SK-N-SH (cell line): ENCODE data around the gene UBE2R2.

Experiments
- CTCF ChIP-seq: fragments of 200-600 bp; sonication (generic); IDR thresholded peaks from 2 replicates; pipeline ENCODE4 v1.6.1; 2017; ENCODE audit warnings: antibody characterized with exemption, mild to moderate bottlenecking, moderate library complexity
- EP300 ChIP-seq, 2 experiments: IDR thresholded peaks; 2 replicates each; pipeline versions ENCODE4 v1.4.0 to v1.6.1; 2012; ENCODE audit warnings: borderline replicate concordance in 1 of 2, low read depth in 1 of 2, low read length in 1 of 2
- FOSL2 ChIP-seq: IDR thresholded peaks from 2 replicates; pipeline ENCODE4 v1.4.0; 2012; ENCODE audit warnings: low read depth, mild to moderate bottlenecking, moderate library complexity, borderline replicate concordance
- POLR2AphosphoS5 ChIP-seq: IDR thresholded peaks from 2 replicates; pipeline ENCODE4 v1.6.1; 2012; ENCODE audit warnings: low read depth, low read length
- REST ChIP-seq: IDR thresholded peaks from 2 replicates; pipeline ENCODE4 v1.6.1; 2012; ENCODE audit warnings: mild to moderate bottlenecking, low read depth, low read length, moderate library complexity
- USF1 ChIP-seq: IDR thresholded peaks from 2 replicates; pipeline ENCODE4 v1.4.0; 2012; ENCODE audit warnings: low read depth, borderline replicate concordance
- YY1 ChIP-seq: IDR thresholded peaks from 2 replicates; pipeline ENCODE4 v1.4.0; 2012; ENCODE audit warnings: low read depth, mild to moderate bottlenecking
- TF ChIP-seq, protein P1 (sequence below): IDR thresholded peaks from 2 replicates; pipeline ENCODE4 v1.4.0; 2012; ENCODE audit warnings: low read depth

- TF ChIP-seq REST, result no peak
- no peak for TF ChIP-seq YY1
- TF ChIP-seq EP300 (IDR thresholded peaks at IDR 0.05; ENCODE audit: borderline replicate concordance in 1 of 2, low read depth in 1 of 2, low read length in 1 of 2), result no peak
- TF ChIP-seq, protein P1, sequence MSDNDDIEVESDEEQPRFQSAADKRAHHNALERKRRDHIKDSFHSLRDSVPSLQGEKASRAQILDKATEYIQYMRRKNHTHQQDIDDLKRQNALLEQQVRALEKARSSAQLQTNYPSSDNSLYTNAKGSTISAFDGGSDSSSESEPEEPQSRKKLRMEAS, result no peak
- no peak for TF ChIP-seq CTCF
- TF ChIP-seq POLR2AphosphoS5, result no peak
- no peak for TF ChIP-seq USF1
- no peak for TF ChIP-seq FOSL2
Observed at GRCh38 chr9:33867747-33868439, 50.9 kb downstream of the UBE2R2 start.
